Amniotic epithelial cell (primary cell): ENCODE measurements around the gene UBE2J2.

ENCODE experiments used
- DNase-seq: peaks from one replicate; pipeline ENCODE4 v3.0.0-alpha.2; 2010; ENCODE audit warnings: low read depth

The UBE2J2 gene

DNA sequence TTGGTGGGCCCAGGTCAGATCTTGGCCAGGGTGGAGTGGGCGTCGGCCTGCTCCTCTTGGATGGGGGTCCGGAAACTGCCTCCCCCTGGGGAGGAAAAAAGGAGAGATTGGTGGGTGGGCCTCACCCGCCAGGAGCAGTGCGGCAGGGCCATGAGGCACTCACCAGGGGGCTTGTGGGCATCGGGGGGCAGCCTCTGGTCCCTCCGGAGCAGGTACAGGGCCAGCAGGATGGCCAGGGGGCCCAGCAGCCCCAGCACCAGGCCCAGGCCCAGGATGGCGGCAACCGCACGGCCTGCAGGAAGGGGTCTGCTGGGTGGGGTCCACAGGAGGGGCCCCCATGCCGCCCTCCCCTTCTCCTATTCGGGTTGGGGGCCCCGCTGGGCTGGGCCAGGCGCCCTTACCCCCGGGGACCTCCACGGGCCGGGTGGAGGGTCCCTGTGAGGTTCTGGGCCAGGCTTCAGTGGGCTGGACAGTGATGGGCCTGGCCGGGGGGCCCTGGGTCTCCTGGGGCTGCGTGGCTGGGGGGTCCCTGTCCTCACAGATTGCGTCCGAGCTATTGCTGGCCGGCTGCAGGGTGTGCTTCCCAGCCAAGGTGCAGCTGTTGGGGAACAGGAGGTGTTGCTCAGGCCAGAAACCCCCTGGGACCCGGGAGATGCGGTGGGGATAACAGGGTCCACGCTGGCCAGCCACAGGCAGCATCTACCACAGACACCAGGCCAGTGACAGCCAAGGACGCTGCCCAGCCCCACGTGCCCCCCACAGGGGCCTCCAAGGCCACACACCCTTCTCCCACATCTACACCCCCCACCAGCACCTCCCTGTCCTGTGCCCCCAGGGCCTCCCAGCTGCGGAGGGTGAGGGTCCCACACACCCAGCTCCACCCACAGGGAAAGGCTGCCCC lies 61.9 kb downstream of the UBE2J2 start:
- DNase-seq = no peak

DNA sequence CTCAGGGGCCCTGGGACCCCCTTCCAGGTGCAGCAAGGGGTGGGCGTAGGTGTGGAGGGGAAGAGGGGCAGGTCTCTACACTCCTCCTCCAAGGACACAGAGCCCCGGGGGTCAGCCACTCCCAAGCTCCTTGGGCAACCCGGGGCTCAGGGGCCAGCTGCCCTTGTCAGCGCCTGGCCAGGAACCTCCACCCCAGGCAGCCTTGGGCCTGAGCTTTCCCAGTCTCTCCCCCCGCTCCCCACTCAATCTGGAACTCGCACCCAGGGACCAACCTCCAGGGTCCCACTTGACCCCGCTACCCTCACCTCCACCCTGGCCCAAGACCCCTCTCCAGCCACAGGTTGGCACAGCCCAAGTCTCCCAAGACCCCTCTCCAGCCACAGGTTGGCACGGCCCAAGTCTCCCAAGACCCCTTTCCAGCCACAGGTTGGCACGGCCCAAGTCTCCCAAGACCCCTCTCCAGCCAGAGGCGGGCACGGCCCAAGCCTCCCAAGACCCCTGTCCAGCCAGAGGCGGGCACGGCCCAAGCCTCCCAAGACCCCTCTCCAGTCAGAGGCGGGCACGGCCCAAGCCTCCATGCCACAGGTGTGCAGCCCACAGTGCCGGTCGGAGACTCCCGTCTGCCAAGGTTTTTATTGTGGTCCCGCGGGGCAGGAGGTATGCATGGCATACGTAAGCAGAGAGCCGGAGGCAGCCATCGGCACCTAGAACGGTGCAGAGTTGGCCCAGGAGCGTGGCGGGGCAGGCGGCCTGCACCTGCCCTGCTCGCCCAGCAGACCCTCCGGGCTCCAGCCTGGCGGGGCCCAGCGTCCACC lies 62.7 kb downstream of the UBE2J2 start:
- DNase-seq = no peak

DNA sequence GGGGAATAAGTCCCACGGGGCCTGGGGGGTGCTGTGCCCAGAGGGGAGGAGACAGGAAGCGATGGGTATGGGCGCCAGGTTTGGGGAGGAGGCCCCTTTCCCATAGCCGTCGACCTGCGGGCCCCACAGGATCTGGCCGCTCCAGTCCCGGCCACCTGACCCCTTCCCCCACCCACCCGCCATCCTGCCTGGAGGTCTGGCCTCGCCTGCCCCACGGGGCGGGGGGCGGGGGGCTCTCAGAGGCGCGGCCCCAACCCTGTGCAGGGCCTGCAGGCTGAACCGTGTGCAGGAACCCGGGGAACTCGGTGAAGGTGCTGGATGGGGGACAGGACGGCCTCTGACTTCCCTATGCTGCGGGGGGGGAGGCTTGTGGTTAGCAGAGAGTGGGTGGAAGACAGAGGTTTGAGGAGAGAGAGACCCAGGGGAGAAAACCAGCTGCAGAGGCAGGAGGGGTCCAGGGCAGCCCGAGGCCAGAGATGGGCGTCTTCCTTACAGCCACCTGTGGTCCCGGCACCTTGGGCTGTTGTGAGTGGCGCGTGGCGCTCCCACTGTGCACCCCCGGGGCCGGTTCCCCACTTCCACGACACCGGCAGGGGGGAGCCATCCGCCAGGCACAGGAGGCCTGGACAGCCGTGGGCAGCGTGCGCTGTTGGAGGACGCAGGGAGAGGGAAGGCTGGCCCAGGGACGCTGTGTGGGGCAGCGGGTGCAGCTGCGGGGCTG lies 64.8 kb downstream of the UBE2J2 start:
- DNase-seq = peak; percentile 47

DNA sequence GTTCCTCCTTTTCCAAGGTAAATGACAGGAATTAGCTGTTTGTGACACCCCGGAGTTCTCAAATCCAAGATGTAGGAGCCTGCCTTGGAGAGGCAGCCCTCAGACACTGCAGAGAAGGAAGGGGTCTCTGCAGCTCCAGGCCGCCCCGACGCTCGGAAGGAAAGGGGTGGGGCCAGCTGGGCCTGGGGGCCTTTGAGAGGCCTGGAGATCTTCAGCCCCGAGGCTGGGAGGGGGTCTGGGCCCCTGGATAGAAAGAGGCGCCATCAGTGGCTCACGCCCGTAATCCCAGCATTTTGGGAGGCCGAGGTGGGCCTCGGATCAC lies 66.1 kb downstream of the UBE2J2 start:
- no peak for DNase-seq

DNA sequence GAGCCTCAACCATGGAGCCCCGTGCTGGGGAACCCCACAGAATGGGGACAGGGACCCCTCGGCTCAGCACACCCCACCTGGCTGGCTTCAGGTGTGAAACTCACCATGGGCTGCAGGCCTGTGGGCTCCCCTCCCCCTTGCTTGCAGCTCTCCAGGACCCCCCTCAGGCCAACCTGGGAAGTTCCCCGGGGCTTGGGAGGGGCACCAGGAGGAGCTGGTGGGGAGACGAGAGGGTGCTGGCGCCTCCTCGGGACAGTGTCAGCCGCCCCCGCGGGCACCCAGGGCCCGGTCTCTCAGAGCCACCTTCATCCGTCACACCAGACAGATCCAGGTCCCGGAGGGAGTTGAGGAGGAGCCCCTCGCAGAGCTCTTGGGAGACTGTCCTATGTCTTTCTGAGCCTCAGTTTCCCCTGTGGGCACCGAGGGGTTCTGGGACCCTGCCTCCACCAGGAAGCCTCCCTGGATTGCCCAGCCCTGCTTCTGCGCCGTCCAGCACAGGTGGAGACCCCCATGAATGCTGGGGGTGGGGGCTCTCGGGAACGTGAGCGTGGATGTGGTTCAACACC lies 66.6 kb downstream of the UBE2J2 start:
- DNase-seq = no peak

- no peak for DNase-seq
Measured at GRCh38 chr1:1206376-1206965, 67.2 kb downstream of the UBE2J2 start, which contains the start of gene TNFRSF18. Gene TNFRSF18 (minus strand): TSS chr1:1206592. CDS start chr1:1206571, 21 bp downstream.

DNA sequence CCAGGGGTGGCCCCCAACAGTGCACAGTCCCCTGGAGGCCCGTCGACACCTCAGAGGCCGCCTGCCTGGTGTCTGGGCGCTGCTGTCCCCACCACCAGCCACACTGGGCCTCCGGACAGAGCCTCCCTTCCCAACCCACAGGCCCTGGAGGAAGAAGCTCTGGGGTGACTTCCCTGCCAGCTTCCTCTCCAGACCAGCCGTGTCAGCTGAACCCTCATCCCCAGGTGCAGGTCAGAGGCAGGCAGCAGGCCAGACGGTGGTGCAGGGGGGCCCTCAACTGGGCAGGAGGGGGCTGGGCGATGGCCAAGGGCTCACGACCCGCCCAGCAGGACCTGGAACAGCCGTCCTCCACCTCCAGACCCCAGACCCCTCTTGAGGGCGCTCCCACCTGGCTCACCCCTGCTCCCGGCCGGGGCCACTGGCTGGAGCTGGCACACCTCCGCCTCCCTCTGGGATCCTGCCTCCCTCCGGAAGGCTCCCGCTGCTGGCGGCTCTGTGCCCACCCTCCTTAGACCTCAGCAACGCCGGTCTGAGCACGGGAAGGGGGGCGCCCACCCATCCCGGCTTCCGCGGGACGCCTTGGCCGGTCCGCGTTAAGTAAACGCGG lies 67.8 kb downstream of the UBE2J2 start:
- no peak for DNase-seq

DNA sequence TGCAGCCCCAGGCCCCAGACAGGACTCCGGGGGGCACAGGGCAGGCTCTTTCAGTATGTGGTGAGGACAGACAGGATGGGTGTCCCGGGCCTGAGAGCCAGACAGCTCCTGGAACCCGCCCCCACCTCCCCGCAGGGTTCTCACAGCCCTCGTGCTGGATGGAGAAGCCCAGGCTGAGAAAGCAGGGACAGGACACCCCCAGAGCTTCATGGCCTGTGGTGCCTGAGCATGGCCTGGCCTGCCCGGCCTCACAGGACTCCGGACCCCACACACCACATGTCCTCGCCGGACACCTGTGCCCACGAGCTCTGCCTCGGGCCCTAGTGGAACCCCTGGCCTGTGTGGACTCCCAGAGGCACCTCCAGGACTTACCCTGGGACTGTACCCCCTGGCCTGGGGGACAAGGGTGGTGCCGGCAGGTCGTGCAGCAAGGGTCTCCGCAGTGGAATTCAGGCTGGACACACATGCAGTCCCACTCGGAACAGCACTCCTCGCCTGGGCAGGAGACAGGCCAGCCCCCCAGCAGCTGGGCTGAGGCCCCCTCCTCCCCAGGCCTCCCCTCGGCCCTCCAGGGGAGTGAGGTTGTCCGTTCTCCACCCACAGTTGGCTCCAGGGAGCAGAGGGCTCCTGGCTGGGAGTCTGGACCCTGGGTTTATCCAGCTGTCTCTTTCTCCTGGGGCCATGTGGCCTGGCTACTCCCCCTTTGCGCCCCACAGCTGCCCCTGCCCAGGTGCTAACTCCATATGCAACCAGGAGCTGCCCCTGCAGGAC lies 68.5 kb downstream of the UBE2J2 start:
- no peak for DNase-seq

- DNase-seq = no peak
Measured at GRCh38 chr1:1204425-1204920, 69.2 kb downstream of the UBE2J2 start.
